GM12878 (cell line): Measurements from ENCODE around the gene DLK2. TPM values are rescaled to one million over a fixed set of nuclear protein-coding genes. Genes with fewer than 3 reads are reported as not detected.

ENCODE experiments used
- ATAC-seq: fragments of 200-7000 bp; cut with Tn5 transposase; 3 replicates; pipeline ENCODE4 v1.9.1; 2020; ENCODE audit warnings: mild to moderate bottlenecking, moderate library complexity
- BruUV-seq: library from RNA; stranded (reverse); fragments of 400-500 nt; replicated peaks from 2 replicates; lab custom pipeline; 2021; lab: Mats Ljungman, UMichigan
- CTCF ChIA-PET: fragments of 300-600 bp; sonication (Branson Sonifier 250); formaldehyde crosslinking; extraction: SDS; loops from one replicate; lab custom pipeline; 2021; ENCODE audit warnings: inconsistent platforms; lab: Yijun Ruan, JAX
- POLR2A ChIA-PET: fragments of 350-600 bp; formaldehyde crosslinking; extraction: SDS; loops from one replicate; lab custom pipeline; 2021; ENCODE audit warnings: inconsistent platforms; lab: Charles Lee
- RAD21 ChIA-PET: fragments of 300-600 bp; sonication (Branson Sonifier 250); formaldehyde crosslinking; loops from one replicate; lab custom pipeline; 2023; ENCODE audit warnings: antibody characterized with exemption; ENCODE audit not compliant: unreplicated experiment; lab: Charles Lee
- SMC1A ChIA-PET: fragments of 300-600 bp; sonication (Branson Sonifier 250); formaldehyde crosslinking; loops from one replicate; lab custom pipeline; 2023; ENCODE audit not compliant: unreplicated experiment, uncharacterized antibody; lab: Charles Lee
- DNase-seq: peaks from one replicate; pipeline ENCODE4 v3.0.0-alpha.2; 2011; ENCODE audit warnings: low read depth, low spot score
- FAIRE-seq: peaks from 3 replicates; lab custom pipeline; 2011; peaks lifted over from hg19 to GRCh38; lab: Jason Lieb, UNC
- H2AFZ ChIP-seq: 2 replicates; pipeline ENCODE4 v1.6.0; 2011; ENCODE audit warnings: low read depth, low read length, control low read depth; ENCODE audit not compliant: control insufficient read depth
- H3K27ac ChIP-seq: 2 replicates; pipeline ENCODE4 v1.5.1; 2011; ENCODE audit warnings: control low read depth; ENCODE audit not compliant: control insufficient read depth, insufficient read depth
- H3K27me3 ChIP-seq, 2 experiments: replicated peaks in 1 of 2; 2 replicates each; pipeline versions ENCODE4 v1.6.0 to v1.6.1; 2011; ENCODE audit warnings: low read length in 1 of 2; ENCODE audit not compliant: control insufficient read depth in 2 of 2, insufficient read depth in 2 of 2
- H3K36me3 ChIP-seq, 2 experiments: 2 replicates each; pipeline ENCODE4 v1.5.1; 2011; ENCODE audit warnings: low read length in 1 of 2; ENCODE audit not compliant: control insufficient read depth in 2 of 2, insufficient read depth in 2 of 2
- H3K4me1 ChIP-seq: 2 replicates; pipeline ENCODE4 v1.6.1; 2011; ENCODE audit warnings: mild to moderate bottlenecking, low read length, moderate library complexity, mixed read lengths; ENCODE audit not compliant: control insufficient read depth, insufficient read depth
- H3K4me2 ChIP-seq: 2 replicates; pipeline ENCODE4 v1.6.0; 2011; ENCODE audit warnings: control low read depth; ENCODE audit not compliant: control insufficient read depth, insufficient read depth
- H3K4me3 ChIP-seq: fragments of 200-600 bp; sonication (generic); 2 replicates; pipeline ENCODE4 v1.5.1; 2016
- H3K79me2 ChIP-seq: 2 replicates; pipeline ENCODE4 v1.6.0; 2011; ENCODE audit warnings: low read length; ENCODE audit not compliant: control insufficient read depth, insufficient read depth
- H3K9ac ChIP-seq: 2 replicates; pipeline ENCODE4 v1.8.0; 2011; ENCODE audit warnings: low read length, control low read depth, mixed read lengths; ENCODE audit not compliant: control insufficient read depth, insufficient read depth
- H3K9me3 ChIP-seq: replicated peaks from 3 replicates; pipeline ENCODE4 v1.5.1; 2011; ENCODE audit warnings: mild to moderate bottlenecking, low read length; ENCODE audit not compliant: control insufficient read depth, insufficient read depth
- H4K20me1 ChIP-seq: 2 replicates; pipeline ENCODE4 v1.6.0; 2011; ENCODE audit not compliant: control insufficient read depth, insufficient read depth
- ESRRA ChIP-seq: IDR thresholded peaks from 2 replicates; pipeline ENCODE4 v1.6.1; 2012; ENCODE audit warnings: mild to moderate bottlenecking, low read length, improper control_type of control experiment
- JUNB ChIP-seq: IDR thresholded peaks from 2 replicates; pipeline ENCODE4 v1.6.1; 2016; ENCODE audit warnings: antibody characterized with exemption, mild to moderate bottlenecking
- MXI1 ChIP-seq: fragments of 150-350 bp; IDR thresholded peaks from 2 replicates; pipeline ENCODE4 v1.6.1; 2011; ENCODE audit warnings: low read depth, mild to moderate bottlenecking, inconsistent platforms, low read length, improper control_type of control experiment
- NR2F1 ChIP-seq: fragments of 450-650 bp; conservative IDR thresholded peaks from 2 replicates; pipeline ENCODE4 v1.6.1; 2017; ENCODE audit warnings: mild to moderate bottlenecking
- SREBF1 ChIP-seq: IDR thresholded peaks from 2 replicates; pipeline ENCODE4 v1.6.1; 2012; ENCODE audit warnings: mild to moderate bottlenecking, low read length
- STAT3 ChIP-seq: IDR thresholded peaks from 2 replicates; pipeline ENCODE4 v1.6.1; 2011; ENCODE audit warnings: low read depth, low read length, improper control_type of control experiment
- TCF12 ChIP-seq: IDR thresholded peaks from 2 replicates; pipeline ENCODE4 v1.6.1; 2011; ENCODE audit warnings: low read depth, mild to moderate bottlenecking, low read length
- WGBS: methylation state at CpG from one replicate; pipeline ENCODE4 v1.1.6; 2016; ENCODE audit warnings: low lambda C conversion rate; ENCODE audit not compliant: insufficient replicate concordance, insufficient coverage; ENCODE audit errors: missing lambda C conversion rate; 5-methylcytosine and 5-hydroxymethylcytosine counted together
- in situ Hi-C: fragments of 300-500 bp; cut with MboI; formaldehyde crosslinking; loops from 9 replicates; pipeline ENCODE4 v1.14.3; 2018; ENCODE audit warnings: mixed read lengths
- intact Hi-C: fragments of 100-400 bp; cut with micrococcal nuclease; formaldehyde crosslinking; loops from one replicate; pipeline ENCODE4 v1.14.2; 2022; ENCODE audit not compliant: unreplicated experiment
- polyA plus RNA-seq, 11 experiments: library from polyadenylated mRNA; depleted of rRNA in 4 of 11; unstranded in 6 of 11; stranded (reverse) in 5 of 11; fragments of >200 nt; fragmentation: Nextera tagmentation in 4 of 11; fragmentation: Illumina TruSeq in 1 of 11; extraction: Ambion mirVana in 4 of 11; extraction: Trizol in 1 of 11; gene quantifications; 1 replicate in 1 of 11; 2 replicates in 10 of 11; pipeline versions ENCODE4 v1.2.1 to v1.2.3, GENCODE V29; 2011 to 2016; ENCODE audit warnings: inconsistent platforms in 2 of 11, missing spikeins in 2 of 11, low read depth in 1 of 11
- total RNA-seq, 4 experiments: library from RNA; depleted of rRNA in 3 of 4; stranded (reverse); fragments of >200 nt in 3 of 4; fragmentation: Illumina TruSeq in 1 of 4; extraction: Trizol in 1 of 4; gene quantifications; 2 replicates each; pipeline versions ENCODE4 v1.2.1 to v1.2.3, GENCODE V29; 2013 to 2021

The DLK2 gene
- total and polyA plus RNA-seq, 10 of the 15 experiments (the other 5 are each of a cell fraction or from before 2014, with no cell fraction given), result 0.03 to 0.55 (median 0.38) TPM; not detected in 4

DNA sequence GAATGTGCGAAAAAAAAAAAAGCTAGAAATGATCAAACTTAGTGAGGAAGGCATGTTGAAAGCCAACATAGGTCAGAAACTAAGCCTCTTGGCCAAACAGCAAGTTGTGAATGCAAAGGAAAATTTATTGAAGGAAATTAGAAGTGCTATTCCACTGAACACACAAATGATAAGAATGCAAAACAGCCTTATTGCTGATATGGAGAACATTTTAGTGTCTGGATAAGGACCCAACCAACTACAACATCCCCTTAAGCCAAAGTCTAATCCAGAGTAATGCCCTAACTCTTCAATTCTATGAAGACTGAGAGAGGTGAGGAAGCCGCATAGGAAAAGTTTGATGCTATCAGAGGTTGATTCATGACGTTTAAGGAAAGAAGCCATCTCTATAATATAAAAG, 33.5 kb downstream of the DLK2 start:
- no peak overlapping the region for H3K9ac ChIP-seq
- H3K4me2 ChIP-seq, result no peak overlapping the region
- H3K27me3 ChIP-seq, result no peaks in the 10 kb centered on the region
- H3K36me3 ChIP-seq, result no peaks in the 10 kb centered on the region
- no peaks in the 10 kb centered on the region for H4K20me1 ChIP-seq
- in situ Hi-C loops, result no loop called here
- no peak overlapping the region for H3K4me3 ChIP-seq
- ChIA-PET SMC1A (interaction anchor here (1.0 to 1.1 kb wide), 3 partner anchors 39 to 173 kb away, joined by 3 to 5 read pairs (median 3); no protein-coding TSS in a partner anchor), CTCF (interaction anchor here (1.0 kb wide), 1 partner anchor 88 kb away, joined by 6 read pairs; no protein-coding TSS in a partner anchor), POLR2A (interaction anchor here (0.6 to 1.3 kb wide), 3 partner anchors 12 to 259 kb away, joined by 3 to 4 read pairs (median 4); no protein-coding TSS in a partner anchor), RAD21 (interaction anchor here (1.0 to 1.2 kb wide), 2 partner anchors 19 to 44 kb away, joined by 3 read pairs; no protein-coding TSS in a partner anchor)
- no peaks in the 10 kb centered on the region for H3K9me3 ChIP-seq
- TF ChIP-seq MXI1 (no peak), JUNB (no peak), SREBF1 (no peak), ESRRA (no peak), STAT3 (no peak), TCF12 (no peak), NR2F1 (no peak)
- FAIRE-seq, result no peak
- no peaks in the 10 kb centered on the region for H3K79me2 ChIP-seq
- H3K4me1 ChIP-seq, result 0 out of 2 replicates have a peak, but pooled peaks cover 3% of the 10 kb centered on the region
- 96% methylated on average over 2 of the region's 3 CpGs for WGBS
- DNase-seq, result no peak
- intact Hi-C loops, result no loop called here
- no peak overlapping the region for H3K27ac ChIP-seq
- no peak overlapping the region for H2AFZ ChIP-seq
- ATAC-seq, result no peak
- no TSS peak for BruUV-seq
